Activated CD4-positive, alpha-beta T cell treated with anti-CD3 and anti-CD28 coated beads for 4 hours (primary cell): ENCODE measurements around the gene ASB2.
A peak's percentile ranks its signal among the peaks of the same experiment; 100 is the strongest.

Source experiments
- DNase-seq, 2 donors: peaks; one replicate each; pipeline ENCODE4 v3.0.0-alpha.2; 2020

ASB2 gene

GRCh38 chr14:93978735-93979134 is 2.4 kb upstream of the ASB2 start:
- DNase-seq = no peak

GRCh38 chr14:93977790-93978581 is 1.6 kb upstream of the ASB2 start:
- DNase-seq = peak; percentile 70 to 79

DNA sequence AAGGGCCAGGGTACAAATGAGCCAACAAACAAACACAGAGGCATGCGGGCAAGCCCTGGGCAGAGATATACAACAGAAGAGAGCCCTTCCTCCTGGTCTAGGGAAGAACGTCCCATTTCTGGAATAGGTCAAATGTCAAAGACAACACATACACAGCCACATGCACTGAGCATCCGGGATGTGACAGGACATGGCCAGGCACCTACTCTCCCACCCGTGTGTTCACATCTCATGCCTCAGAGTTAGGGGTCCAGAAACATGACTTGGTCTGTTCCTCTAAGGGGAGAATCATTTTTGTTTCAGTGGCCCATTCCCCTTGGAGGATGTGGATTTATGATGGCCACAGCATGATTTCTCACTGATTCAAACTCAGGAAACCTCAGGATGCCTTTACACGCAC is 801 bp upstream of the ASB2 start:
- no peak for DNase-seq

DNA sequence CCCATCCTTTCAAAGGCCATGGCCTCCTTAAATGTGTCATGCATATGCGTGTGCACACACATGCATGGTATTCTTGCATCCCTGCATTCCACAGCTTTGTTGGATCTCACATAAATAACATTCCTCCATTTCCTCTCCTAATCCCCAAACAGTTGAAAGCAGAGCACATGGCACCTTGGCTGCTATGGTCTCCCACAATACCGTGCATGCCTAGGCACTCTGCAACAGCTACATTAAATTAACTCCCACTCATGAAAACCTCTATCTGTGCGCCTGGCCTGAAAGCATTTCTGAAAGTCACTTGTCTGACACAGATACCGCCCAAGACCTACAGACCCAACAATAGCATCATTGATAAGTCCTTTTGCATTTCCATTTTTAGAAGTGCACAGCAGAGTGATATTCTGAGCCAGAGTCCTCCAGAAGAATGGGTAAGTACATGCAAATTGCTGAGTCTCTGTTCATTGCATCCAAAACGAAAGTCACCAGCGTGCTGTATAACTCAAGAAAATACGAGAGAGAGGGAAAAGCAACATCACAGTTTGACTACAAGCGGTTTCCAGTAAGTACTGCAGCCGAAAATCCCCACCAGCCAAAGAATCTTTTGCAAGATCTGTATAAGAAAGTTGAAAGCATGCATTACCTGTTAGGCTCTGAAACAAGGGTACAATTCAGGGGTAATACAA is 436 bp downstream of the ASB2 start:
- peak in 1 of 2 donors; percentile 31 for DNase-seq

- DNase-seq = no peak
Observed at GRCh38 chr14:93974833-93975232, 1.5 kb downstream of the ASB2 start.

- no peak for DNase-seq
Observed at GRCh38 chr14:93974299-93974698, 2.1 kb downstream of the ASB2 start.

DNA sequence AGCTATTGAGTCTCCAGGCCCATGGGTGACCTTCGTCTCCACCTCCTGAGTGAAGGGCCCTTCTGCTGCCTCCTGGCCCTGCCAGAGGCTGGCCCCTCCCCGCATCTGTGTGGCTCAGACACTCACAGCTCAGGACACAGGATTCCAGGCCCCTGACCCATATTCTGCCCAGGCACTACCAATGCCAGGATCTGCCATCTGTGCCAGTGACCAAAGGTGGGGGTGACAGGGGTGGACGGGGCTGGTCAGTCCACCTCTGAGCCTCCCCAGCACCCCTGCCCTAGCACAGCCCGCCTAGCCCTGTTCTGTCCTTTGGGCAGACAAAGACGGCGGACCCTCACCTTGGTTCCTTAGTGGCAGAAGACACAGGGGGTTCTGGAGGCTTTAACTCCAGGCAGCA is 2.8 kb downstream of the ASB2 start:
- DNase-seq = no peak

- no peak for DNase-seq
Observed at GRCh38 chr14:93972618-93973205, 3.7 kb downstream of the ASB2 start.

DNA sequence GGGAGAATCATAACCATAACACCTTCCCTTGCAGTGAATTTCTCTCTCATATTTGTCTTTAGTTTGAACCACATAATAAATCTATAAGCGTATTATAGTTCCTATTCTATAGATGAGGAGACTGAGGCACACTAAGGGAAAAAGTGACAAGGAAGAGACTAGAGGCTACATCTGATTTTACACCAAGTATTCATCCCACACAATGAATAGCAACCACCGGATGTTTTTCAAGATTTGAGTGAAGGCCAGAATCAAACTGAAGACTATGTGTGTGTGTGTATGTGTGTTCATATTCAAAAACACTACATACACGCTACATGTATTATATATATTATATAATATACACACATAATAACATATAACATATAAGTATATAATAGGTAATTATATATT is 4.7 kb downstream of the ASB2 start:
- no peak for DNase-seq

DNA sequence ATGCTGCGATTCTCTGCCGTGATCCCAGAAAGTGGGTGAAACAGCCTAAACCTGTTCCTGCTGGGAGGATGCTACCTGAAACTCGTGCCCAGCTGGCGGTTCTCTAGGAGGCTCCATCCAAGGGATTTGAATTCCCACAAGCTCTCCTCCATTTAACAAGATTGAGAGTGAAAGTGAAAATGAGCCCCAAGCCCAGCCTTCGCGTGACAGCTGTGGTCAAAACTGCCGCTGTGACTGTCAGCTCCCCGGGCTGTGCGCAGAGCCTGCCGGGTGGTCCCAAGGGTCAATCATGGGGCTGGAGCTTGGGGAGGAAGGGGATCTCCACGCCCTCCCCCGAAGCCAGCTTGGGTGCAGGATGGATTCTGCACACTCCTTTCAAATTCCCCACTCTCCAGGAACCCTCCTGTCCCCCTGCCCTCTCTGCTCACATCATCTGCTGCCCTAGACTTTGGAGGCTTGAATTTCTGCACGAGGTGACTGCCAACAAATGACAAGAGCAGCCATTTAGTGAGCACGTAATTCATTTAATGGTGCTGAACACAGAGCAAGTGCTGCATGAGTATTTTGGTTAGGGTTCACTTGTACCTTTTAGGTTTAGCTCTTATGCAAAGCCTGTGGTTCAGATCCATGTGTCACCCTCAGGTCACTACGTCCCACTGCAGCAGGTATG is 5.3 kb downstream of the ASB2 start:
- DNase-seq = peak in 1 of 2 donors; percentile 50

DNA sequence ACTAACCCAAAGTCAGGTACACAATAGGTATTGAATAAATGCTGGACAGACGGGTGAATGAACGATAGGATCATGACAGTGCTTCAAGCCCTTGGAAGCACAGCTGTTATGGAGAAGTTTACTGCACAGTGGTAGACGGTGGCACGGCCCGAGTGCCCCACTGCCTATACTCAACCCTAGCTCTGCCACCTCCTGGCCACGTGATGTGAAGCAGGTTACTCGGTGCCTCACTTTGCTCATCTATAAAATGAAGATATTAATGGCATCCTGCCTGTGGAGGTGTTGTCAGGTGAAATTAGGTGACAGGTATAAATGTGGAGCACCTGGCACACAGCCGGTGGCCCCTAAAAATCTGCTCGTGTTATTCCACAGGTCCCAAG is 5.8 kb downstream of the ASB2 start:
- DNase-seq = peak; percentile 75 to 78

GRCh38 chr14:93969082-93969828 is 7.1 kb downstream of the ASB2 start:
- no peak for DNase-seq

GRCh38 chr14:93967637-93968250 is 8.6 kb downstream of the ASB2 start:
- DNase-seq = no peak

GRCh38 chr14:93965946-93966474 is 10.4 kb downstream of the ASB2 start:
- DNase-seq = no peak

GRCh38 chr14:93965287-93965821 is 11.0 kb downstream of the ASB2 start:
- no peak for DNase-seq

GRCh38 chr14:93964820-93965286 is 11.5 kb downstream of the ASB2 start:
- no peak for DNase-seq

- no peak for DNase-seq
Observed at GRCh38 chr14:93964281-93964680, 12.1 kb downstream of the ASB2 start.

DNA sequence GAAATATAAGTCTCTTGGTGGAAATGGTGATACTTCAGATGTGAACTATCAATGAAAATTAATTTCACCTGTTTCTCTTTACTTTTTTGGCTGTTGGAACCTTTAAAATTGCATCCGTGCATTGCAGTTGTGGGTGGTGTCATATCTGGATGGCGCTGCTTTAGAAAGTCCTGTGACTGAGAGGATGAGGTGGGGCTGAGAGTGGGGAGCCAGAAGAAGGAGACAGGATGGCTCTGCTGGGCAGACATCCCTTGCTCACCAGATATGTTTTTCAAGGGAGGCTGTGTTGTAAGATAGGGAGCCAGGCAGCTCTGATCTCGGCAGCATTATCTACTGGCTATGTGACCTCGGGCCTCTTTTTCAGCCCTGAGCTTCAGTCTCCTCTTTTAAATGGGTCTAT is 12.7 kb downstream of the ASB2 start:
- DNase-seq = no peak

GRCh38 chr14:93962701-93963601 is 13.4 kb downstream of the ASB2 start:
- peak in 1 of 2 donors; percentile 46 for DNase-seq

- no peak for DNase-seq
Observed at GRCh38 chr14:93961620-93962019, 14.8 kb downstream of the ASB2 start.
